Ovary (tissue), 3 donors: ENCODE results near the gene RPL3.

Experiments used
- CTCF ChIP-seq, 3 donors: fragments of 450-650 bp in 2 of 3; fragments of 200-600 bp in 1 of 3; IDR thresholded peaks; one replicate each; pipeline versions ENCODE4 v1.5.1 to v1.8.0; 2016 to 2022; ENCODE audit warnings: antibody characterized with exemption in 3 of 3, mild to moderate bottlenecking in 1 of 3
- EP300 ChIP-seq: sonication (generic); formaldehyde crosslinking; IDR thresholded peaks from one replicate; pipeline ENCODE4 v1.6.1; 2017; ENCODE audit warnings: antibody characterized with exemption
- donor health status: DM: no; HTN: no; CAD: no.

GRCh38 chr22:39348909-39349505 is 29.6 kb upstream of the RPL3 start:
- no peak for TF ChIP-seq CTCF (IDR thresholded peaks at IDR 0.05)
- no peak for TF ChIP-seq EP300
